ENCODE data around the gene GRM4. TPM values are rescaled to one million over a fixed set of nuclear protein-coding genes. Genes with fewer than 3 reads are reported as not detected.

The GRM4 gene
- total RNA-seq, 2 donors from 2014 or later: not detected

DNA sequence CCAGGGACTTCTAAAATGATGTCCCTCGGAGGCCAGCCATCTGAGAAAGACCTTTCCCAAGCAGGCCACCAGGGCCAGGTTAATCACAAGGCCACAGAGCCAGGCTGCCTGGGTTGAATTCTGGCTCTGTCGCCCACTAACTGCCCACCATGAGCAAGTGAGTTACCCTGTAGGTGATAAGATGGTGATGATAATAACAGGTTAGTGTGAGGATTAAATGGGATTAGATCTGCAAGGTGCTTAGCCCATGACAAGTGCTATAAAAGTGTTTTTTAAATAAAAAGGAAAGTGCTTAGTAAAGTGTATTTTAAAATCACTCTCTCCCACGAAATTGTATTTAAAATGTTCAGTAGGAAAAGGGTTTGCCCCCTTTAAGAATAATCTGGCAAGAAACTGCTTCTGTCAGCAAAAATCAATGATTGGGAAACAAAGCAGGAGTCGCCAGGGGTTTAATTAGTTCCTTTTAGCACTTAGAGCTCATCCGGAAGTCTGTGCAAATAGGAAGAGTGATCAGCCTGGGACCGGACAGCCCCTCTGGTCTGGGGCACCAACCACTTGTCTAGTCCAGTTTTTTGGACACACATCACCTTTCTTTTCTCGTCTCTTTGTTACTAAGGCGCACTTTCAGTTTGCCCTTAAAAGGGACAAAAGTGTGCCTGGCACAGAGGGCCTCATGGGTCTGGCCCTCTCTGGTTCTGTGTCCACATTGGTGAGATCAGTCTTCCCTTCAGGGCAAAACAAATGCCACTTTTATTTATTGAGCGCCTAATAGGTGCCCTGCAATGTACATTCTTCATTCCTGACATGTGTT, 150.4 kb downstream of the GRM4 start:
- DNase-seq (no peak), ATAC-seq (no peak)
- intact Hi-C loops (cut with DNase I): no loop called here

GRCh38 chr6:33994472-33995308, 151.2 kb downstream of the GRM4 start:
- intact Hi-C loops (cut with DNase I): no loop called here
- ATAC-seq (no peak), DNase-seq (no peak)

GRCh38 chr6:33993653-33994471, 152.0 kb downstream of the GRM4 start:
- intact Hi-C loops (cut with DNase I): no loop called here
- no peak for DNase-seq
- no peak for ATAC-seq

DNA sequence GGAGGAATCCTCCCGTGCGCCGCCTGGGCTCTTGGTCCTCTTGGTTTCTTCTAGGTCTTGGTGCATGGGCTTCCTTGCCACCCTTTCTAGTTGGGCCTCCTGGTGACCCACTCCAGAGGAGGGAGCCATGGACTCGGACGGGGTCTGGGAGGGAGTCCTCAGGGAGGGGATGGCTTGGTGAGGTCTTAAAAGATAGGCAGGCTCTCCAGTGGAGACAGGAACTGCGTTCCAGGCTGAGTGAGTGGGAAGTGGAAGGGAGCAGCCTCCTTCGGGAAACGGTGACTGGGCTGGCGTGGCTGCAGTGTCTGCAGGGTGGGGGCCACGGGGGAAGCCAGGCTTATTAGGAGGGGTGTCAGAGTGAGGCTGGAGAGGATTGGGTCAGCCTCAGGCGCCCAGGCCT, 152.8 kb downstream of the GRM4 start:
- intact Hi-C loops (cut with DNase I): no loop called here
- ATAC-seq: no peak
- DNase-seq: no peak

DNA sequence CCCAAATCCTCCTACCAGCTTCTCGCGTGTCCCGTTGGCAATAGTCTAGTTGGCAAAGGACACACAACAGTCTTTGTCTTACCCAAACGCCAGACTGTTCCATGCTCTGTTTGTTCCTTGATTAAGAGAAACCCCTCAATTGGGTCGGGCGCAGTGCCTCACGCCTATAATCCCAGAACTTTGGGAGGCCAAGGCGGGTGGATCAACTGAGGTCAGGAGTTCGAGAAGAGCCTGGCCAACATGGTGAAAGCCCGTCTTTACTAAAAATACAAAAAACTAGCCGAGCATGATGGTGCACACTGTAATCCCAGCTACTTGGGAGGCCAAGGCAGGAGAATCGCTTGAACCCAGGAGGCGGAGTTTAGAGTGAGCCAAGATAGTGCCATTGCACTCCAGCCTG, 153.7 kb downstream of the GRM4 start:
- intact Hi-C loops (cut with DNase I): no loop called here
- ATAC-seq: no peak
- DNase-seq: no peak

DNA sequence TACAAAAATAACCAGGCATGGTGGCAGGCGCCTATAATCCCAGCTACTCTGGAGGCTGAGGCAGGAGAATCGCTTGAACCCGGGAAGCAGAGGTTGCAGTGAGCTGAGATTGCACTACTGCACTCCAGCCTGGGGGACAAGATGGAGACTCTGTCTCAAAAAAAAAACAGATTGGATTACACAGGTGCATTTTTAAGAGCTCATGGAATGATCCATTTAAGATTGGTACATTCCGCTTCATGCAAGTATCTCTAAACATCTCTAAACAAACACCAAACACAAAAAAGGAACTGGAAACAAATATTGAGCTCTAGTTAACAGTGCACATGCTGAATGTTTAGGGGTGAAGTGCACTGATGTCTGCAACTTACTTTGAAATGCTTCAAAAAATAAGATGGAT, 154.3 kb downstream of the GRM4 start:
- intact Hi-C loops (cut with DNase I): no loop called here
- ATAC-seq: no peak
- DNase-seq: no peak

DNA sequence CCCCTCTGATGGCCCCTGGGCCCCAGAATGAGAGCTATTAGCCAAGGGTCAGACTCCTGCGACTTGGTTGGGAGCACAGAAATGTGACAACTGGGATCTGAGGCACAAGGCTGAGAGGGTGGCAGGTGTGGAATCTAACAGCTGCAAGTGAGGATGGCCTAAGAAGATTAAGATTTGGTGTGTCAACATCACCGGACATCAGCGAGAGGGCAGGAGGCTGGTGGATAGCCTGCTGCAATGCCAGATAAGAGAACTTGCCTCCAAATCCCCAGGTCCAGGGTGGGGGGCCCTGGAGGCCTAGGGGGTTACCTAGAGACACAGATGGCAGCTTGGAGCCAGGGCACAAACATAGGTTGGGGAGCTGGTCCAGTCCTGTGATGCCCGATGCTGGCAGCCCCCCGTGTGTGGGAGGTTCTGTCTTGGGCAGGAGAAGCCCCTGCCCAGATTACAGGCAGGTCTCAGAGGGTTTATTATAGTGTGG, 155.8 kb downstream of the GRM4 start:
- DNase-seq: no peak

GRCh38 chr6:33989016-33989854, 156.7 kb downstream of the GRM4 start:
- ATAC-seq (peak; percentile 47 to 66), DNase-seq (no peak)
- intact Hi-C loops (cut with DNase I): no loop called here

More for the DNA sequence above, 155.8 kb downstream of the GRM4 start:
- intact Hi-C loops (cut with DNase I): no loop called here
- peak in 1 of 2 donors; percentile 48 for ATAC-seq

DNA sequence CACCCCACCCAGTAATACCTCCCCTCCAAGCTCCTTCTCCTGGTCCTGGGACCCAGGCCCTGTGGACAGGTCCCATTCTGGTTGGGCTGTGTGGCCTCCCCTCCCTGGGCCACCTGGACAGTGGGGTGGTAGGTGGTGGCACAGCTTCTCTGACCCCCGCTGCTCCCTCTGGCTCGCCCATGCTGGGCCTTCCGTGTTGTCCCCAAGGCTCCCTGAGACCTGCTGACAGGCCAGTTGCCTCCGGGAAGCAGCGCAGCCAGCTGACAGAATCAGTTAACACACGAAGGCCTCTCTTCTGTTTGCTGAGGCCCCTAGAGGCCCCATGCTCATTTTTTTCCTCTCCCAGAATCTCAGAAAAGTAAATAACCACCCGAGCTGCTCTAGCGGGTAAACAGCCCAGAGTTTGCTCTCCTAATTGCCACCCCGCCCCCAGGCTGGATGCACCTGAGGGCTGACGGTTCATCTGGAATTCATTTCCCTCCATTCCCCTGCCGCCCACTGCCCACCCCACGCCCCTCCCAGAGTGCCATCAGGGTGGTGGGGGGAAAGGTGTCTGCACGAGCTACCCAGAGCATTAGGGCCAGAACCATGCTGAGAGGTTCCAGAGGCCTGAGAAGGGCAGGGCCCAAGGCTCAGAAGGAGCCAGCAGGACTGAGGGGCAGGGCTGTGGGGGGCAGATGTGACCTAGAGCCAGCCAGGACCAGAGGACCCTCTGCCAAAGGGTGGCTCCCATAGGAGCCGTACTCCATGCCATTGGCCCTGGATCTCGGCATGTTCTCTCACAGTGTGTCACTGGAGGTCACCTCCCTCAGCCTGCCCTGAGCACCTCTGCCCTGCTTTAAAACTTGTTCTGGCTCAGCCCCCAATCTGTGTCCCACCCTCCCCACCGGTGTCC, 157.5 kb downstream of the GRM4 start:
- DNase-seq: no peak
- peak in 1 of 2 donors; percentile 18 for ATAC-seq
- intact Hi-C loops (cut with DNase I): no loop called here

DNA sequence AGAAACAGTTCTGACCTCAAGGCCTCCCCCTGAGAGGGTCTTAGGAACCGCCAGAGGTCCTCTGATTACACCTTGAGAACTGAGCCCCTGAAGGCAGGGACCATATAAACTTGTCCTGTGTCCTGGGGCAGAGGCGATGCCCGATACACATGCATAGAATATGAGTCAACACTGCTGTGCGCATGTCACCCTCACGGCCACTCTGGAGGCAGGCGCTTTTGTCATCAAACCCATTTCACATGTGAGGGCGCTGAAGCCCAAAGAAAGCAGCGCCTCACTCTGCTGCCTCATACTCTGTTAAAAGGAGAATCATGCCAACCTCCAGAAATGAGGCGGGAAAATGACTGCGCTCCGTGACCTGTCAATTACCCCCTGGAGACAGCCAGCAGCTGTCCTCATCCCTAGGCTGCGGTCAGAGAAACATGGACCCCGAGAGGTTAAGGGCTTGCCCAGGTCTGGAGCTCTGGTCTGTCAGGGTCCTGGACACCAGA, 158.3 kb downstream of the GRM4 start:
- intact Hi-C loops (cut with DNase I): no loop called here
- ATAC-seq (no peak), DNase-seq (no peak)

- ATAC-seq (no peak), DNase-seq (no peak)
- intact Hi-C loops (cut with DNase I): no loop called here
Observed at GRCh38 chr6:33985947-33986346, 159.9 kb downstream of the GRM4 start.

DNA sequence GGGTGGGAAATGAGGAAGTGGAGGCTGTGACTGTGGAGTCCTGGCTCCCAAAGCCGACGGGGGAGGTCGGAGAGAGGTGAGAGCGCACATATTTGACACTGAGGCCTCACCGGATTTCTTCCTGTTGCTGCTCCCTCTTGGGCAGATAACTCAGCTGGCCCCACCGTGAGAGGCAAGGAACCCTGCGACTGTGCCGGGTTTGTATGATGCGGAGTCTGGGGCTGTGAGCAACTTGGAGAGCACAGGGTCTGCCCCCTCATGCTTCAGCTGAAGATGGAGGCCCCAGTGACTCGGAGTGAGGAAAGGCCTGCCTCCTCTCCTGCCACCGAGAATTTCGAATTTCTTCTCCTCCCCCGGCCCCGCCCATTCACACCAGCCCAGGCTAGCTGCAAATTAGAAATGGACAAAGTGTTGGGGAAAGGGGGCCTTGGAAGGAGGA, 160.6 kb downstream of the GRM4 start:
- no peak for DNase-seq
- no peak for ATAC-seq
- intact Hi-C loops (cut with DNase I): no loop called here

- intact Hi-C loops (cut with DNase I): no loop called here
- no peak for ATAC-seq
- DNase-seq: no peak
Observed at GRCh38 chr6:33984466-33985312, 161.2 kb downstream of the GRM4 start.

DNA sequence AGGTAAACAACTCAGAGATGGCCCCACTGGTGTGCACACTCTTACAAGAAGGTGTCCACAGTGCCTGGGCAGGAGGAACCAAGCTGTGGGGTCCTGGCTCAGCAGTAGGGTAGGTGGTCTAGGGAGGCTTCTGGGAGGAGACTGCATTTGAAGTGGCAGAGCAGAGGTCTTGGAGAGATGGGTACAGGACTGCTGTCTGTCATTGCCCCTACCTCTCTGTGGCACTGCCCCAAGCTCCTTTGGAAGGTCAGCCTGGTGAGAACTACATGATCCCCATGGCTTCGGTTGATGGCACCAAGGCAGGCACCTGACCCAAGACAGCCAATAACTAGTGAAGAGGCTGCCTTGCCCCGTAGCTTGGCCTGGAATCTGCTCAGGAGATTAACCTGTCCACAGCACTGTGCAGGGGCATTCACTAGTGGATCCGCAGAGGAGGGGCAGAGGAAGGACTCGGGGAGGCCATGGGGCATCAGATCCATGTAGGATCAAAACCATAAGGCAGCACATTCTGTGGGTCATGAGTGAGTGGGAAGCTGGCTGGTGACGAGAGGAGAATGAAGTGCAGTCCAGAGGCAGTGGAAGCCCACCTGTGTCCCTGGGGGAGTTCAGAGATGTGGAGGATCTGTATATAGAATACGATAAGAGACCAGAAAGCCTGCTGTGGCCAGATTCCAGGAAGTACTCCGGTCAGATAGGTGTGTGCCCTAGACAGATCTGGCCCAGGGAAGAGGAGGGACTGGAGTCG, 162.0 kb downstream of the GRM4 start:
- ATAC-seq: no peak
- DNase-seq: no peak
- intact Hi-C loops (cut with DNase I): no loop called here

DNA sequence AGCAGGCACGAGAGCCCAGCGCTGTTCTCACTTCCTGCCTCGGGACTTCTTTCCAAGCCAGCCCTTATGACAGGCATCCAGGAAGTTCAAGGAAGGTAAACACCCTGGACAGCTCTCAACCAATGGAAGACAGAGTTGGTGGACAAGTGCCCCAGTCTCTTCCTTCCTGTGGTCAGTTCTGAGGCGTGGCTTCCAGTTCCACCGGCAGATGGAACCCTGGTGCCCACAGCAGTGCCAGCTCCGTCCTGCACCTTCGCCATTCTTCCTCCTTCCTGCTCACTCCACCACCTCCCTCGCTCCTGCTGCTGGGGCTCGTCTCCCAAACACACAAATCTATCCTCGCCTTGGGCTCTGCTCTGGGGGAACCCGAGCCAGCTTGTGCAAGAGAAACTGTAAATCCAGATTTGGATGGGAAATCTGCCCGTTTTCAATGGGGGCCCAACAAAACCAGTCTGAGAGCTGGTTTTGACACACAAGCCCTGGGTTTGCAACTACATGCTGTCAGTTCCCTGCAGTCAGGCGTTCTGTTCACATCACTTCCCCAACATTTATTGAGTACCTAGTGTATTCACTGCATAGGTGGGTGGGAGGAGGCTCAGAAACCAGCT, 162.7 kb downstream of the GRM4 start:
- DNase-seq: no peak
- intact Hi-C loops (cut with DNase I): no loop called here
- ATAC-seq: peak; percentile 62 to 76
